Epithelial cell of proximal tubule (primary cell): ENCODE results near the gene ARID4B. TPM values are rescaled to one million over a fixed set of nuclear protein-coding genes. Genes with fewer than 3 reads are reported as not detected.
"Not testable (repeated sequence)": the region's sequence is repeated elsewhere in the genome, so short reads cannot be mapped to it uniquely, and the experiment has no call there.

Experiments
- DNase-seq: peaks from one replicate; pipeline ENCODE4 v3.0.0-alpha.2; 2011; ENCODE audit warnings: low read depth
- H3K4me3 ChIP-seq: 2 replicates; pipeline ENCODE4 v1.5.1; 2011; ENCODE audit warnings: low read depth, mild to moderate bottlenecking, low read length
- total RNA-seq: library from RNA; depleted of rRNA; stranded (reverse); fragments of >200 nt; gene quantifications from 2 replicates; pipeline ENCODE4 v1.2.3, GENCODE V29; 2015
- TF ChIP-seq, protein P1 (sequence below): conservative IDR thresholded peaks from 2 replicates; pipeline ENCODE4 v1.5.1; 2012; ENCODE audit warnings: low read depth, mild to moderate bottlenecking, low read length

Gene ARID4B
- total RNA-seq, 1 donor from 2014 or later: 13.8 TPM

DNA sequence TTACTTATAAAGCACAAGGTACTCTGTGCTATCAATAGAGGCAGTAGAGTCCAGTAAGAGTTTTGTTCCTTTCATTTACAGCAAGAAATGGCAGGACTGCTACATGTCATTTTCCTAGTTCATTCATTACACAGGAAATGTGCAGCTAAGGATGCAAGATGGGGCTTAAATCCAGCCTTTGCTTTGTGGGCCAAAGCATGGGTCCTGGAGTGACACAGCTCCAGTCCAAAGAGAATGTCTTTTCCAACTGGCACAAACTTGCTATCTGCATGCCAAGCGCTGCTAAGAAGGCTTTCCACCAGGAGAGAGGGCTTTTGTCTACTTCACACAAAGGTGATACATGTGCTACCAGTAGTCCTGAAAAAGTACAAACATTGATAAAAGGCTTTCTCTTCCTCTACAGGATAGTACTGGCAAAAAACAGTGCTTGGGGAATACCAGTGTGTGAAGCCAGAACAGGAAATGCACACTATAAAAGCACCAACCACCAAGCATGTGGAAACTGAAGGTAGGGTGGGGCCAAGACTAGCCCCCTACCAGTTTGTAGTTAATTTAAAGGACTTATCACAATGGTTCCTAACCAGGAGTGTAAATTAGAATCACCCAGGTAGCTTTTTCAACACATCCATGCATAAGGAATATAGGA lies 68.7 kb downstream of the ARID4B start:
- no peak overlapping the region for H3K4me3 ChIP-seq
- no peak for DNase-seq
- TF ChIP-seq, protein P1, sequence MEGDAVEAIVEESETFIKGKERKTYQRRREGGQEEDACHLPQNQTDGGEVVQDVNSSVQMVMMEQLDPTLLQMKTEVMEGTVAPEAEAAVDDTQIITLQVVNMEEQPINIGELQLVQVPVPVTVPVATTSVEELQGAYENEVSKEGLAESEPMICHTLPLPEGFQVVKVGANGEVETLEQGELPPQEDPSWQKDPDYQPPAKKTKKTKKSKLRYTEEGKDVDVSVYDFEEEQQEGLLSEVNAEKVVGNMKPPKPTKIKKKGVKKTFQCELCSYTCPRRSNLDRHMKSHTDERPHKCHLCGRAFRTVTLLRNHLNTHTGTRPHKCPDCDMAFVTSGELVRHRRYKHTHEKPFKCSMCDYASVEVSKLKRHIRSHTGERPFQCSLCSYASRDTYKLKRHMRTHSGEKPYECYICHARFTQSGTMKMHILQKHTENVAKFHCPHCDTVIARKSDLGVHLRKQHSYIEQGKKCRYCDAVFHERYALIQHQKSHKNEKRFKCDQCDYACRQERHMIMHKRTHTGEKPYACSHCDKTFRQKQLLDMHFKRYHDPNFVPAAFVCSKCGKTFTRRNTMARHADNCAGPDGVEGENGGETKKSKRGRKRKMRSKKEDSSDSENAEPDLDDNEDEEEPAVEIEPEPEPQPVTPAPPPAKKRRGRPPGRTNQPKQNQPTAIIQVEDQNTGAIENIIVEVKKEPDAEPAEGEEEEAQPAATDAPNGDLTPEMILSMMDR: no peak

DNA sequence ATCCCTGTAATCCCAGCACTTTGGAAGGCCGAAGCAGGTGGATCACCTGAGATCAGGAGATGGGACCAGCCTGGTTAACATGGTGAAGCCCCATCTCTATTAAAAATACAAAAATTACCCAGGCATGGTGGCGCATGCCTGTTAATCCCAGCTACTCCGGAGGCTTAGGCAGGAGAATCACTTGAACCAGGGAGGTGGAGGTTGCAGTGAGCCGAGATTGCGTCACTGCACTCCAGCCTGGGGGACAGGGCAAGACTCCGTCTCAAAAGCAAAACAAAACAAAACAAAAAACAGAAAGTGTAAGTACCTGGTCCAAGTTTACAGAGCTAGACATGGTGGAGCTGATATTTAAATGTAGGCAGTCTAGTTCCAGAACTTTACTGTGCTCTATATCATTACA lies 69.9 kb downstream of the ARID4B start:
- H3K4me3 ChIP-seq, DNase-seq: not testable (repeated sequence)

DNA sequence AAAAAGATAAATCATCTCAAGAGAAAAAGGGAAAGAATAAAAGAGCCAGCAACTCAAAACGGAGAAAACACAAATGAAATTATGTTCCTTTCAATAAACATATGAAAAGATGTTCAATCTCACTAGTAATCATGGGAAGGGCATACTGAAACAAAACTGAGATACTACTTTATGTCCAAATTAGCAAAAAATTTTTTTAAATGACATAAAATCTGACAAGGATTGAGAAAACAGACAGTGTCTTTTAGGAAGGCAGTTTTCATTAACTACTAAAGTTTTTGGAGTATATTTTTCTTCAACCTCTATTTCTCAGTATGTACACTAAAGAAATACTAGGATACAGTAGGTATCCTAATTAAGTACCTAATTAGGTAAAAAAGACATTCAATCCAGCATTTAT lies 73.3 kb downstream of the ARID4B start:
- no peak overlapping the region for H3K4me3 ChIP-seq
- no peak for DNase-seq
- TF ChIP-seq, protein P1: no peak

DNA sequence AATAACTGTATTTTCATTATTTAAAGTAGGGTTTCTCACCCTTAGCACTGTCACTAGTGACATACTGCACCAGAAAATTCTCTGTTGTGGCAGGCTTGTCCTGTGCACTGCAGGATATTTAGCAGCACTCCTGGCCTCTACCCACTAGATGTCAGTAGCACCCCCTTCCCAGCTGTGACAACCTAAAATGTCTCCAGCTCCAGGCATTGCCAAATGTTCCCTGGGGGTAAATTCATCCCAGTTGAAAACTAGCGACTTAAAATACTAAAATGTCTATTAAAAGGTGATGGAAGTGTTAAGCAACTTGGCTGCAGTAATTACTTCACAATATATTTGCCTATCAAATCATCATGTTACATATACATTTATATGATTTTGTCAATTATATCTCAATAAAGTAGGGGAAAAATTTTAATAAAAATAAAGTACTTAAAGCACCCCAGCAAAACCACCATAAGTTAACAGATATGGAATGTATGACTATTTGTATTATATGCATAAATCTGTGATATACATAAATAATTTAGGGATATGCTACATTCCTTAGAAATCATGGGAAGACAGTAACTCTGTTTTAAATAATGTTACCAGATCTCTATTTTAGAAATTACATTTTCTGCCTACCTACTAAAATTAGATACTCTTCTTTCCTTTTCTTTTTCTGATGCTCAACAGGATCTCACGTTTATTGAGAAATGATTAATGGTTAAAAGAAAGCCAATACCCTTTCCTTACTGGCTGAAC lies 74.6 kb downstream of the ARID4B start:
- no peak overlapping the region for H3K4me3 ChIP-seq
- TF ChIP-seq, protein P1: peak; percentile 93
- DNase-seq: no peak

DNA sequence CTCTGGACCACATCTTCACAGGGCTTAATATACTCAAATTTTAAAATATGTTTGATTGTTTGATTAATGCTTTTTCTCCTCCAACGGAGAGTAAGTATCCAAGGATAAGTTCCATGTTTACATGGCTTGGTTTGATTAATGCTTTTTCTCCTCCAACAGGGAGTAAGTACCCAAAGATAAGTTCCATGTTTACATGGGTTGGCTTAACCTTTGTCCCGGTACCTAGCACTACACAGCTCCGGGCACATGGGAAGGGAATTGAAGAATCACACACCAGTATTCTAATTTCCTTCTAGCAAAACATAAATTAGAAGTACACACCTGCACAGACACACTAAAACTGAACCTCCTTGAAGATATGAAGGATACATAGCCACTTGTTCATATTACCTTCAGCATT lies 77.5 kb downstream of the ARID4B start:
- DNase-seq: no peak
- H3K4me3 ChIP-seq: no peak overlapping the region
- TF ChIP-seq, protein P1: no peak

DNA sequence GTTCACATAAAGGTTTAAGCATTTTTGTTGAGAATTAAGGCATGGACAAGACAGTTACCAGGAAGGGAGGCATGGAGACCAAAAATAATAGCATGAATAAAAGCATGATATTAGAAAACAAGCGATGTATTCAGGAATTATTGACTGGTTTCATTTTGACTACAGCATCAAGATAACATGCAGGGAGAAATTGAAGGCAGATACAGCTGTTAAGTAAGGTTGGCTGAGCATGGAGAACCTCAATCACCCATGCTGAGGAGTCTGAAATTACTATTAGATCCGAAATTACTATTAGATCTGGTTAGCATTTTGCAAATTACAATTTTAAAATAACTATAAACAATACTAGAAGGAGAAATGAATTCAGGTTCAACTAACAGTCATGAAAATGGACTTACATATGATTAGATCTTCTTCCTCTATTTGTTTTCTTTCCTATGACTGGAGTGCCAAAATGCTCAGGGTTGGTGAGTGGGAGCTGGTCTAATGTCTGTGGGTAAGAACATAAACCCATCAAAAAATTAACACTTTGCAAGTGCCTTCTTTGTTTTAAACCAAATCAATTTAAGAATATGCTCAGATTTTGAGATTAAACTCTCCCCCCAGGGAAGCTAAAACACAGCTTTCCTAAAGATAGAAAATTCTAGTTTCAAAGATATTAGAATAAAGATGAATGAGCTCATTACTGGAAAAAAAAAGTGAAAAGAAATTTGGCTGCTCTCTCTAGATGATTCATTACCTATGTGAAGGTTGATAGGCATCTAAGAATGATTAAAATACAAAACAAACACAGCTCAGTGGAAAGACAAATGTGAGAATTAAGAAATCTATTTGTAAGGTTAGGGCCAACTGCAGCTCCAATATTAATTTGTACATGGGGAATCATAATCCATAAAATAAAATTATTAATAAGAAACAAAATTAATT lies 81.7 kb downstream of the ARID4B start:
- no peak for DNase-seq
- TF ChIP-seq, protein P1: no peak
- no peak overlapping the region for H3K4me3 ChIP-seq

DNA sequence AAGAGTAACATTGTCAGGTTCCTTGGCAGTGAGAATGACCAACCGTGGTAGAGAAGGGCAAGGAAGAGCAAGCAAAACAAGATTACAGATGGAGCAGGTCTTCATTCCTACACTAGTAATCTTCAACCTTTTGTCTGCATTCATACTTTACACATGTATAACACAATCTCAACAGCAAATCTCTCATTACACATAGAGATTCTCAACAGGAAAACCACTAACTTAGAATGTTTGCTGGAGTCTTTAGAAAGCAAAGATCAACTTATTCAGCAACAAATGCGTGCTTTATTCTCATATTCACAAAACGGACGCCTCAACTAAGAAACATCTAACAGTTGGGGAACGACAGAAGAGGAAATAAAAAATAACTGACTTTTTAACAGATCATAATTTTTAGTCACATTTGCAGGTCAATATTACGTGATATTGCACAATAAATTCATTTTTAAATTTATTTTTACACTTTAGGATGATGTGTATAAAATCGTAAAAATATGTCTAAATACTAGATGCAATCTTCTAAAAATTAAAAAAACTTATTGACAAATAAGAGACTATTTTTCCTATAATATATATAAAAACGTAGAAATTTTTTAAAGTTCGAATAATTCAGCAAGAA lies 82.9 kb downstream of the ARID4B start:
- DNase-seq: no peak
- H3K4me3 ChIP-seq: no peak overlapping the region
- TF ChIP-seq, protein P1: no peak
